ENCODE measurements around the gene CRTAC1. TPM values are rescaled to one million over a fixed set of nuclear protein-coding genes. Genes with fewer than 3 reads are reported as not detected.
A peak's percentile ranks its signal among the peaks of the same experiment; 100 is the strongest.

CRTAC1 gene
- total RNA-seq, 1 donor from 2014 or later, result 0.82 TPM

GRCh38 chr10:97903128-97904017 is 127.0 kb downstream of the CRTAC1 start:
- DNase-seq (ENCODE audit: low read depth, low spot score), result no peak
- no peak overlapping the region for H3K4me3 Mint-ChIP-seq
- no peak for TF ChIP-seq CTCF (conservative IDR thresholded peaks at IDR 0.05)
- H3K36me3 Mint-ChIP-seq (ENCODE audit: low read depth), result no peaks in the 10 kb centered on the region
- H3K9me3 Mint-ChIP-seq, result no peaks in the 10 kb centered on the region
- peaks cover 10% of the 10 kb centered on the region for H3K27me3 Mint-ChIP-seq (ENCODE audit: low read depth)
- H3K27ac Mint-ChIP-seq (ENCODE audit: unreplicated experiment), result peak overlapping the region; percentile 50
- H3K4me1 Mint-ChIP-seq, result no peaks in the 10 kb centered on the region

GRCh38 chr10:97901381-97901780 is 129.0 kb downstream of the CRTAC1 start:
- H3K4me1 Mint-ChIP-seq, result no peaks in the 10 kb centered on the region
- DNase-seq (ENCODE audit: low read depth, low spot score), result no peak
- H3K27me3 Mint-ChIP-seq (ENCODE audit: low read depth), result peaks cover 4% of the 10 kb centered on the region
- H3K4me3 Mint-ChIP-seq, result no peak overlapping the region
- TF ChIP-seq CTCF (conservative IDR thresholded peaks at IDR 0.05), result no peak
- no peaks in the 10 kb centered on the region for H3K9me3 Mint-ChIP-seq
- H3K36me3 Mint-ChIP-seq (ENCODE audit: low read depth), result no peaks in the 10 kb centered on the region
- H3K27ac Mint-ChIP-seq (ENCODE audit: unreplicated experiment), result no peak overlapping the region

GRCh38 chr10:97898429-97898828 is 132.0 kb downstream of the CRTAC1 start:
- Mint-ChIP-seq H3K4me1 (no peaks in the 10 kb centered on the region), H3K27me3 (ENCODE audit: low read depth) (peaks cover 7% of the 10 kb centered on the region), H3K9me3 (no peaks in the 10 kb centered on the region), H3K36me3 (ENCODE audit: low read depth) (no peaks in the 10 kb centered on the region), H3K4me3 (no peak overlapping the region), H3K27ac (ENCODE audit: unreplicated experiment) (no peak overlapping the region)
- no peak for TF ChIP-seq CTCF (conservative IDR thresholded peaks at IDR 0.05)
- DNase-seq (ENCODE audit: low read depth, low spot score), result no peak

- Mint-ChIP-seq H3K4me3 (no peak overlapping the region), H3K4me1 (no peaks in the 10 kb centered on the region), H3K27me3 (ENCODE audit: low read depth) (peaks cover 7% of the 10 kb centered on the region), H3K27ac (ENCODE audit: unreplicated experiment) (no peak overlapping the region), H3K36me3 (ENCODE audit: low read depth) (no peaks in the 10 kb centered on the region), H3K9me3 (no peaks in the 10 kb centered on the region)
- no peak for DNase-seq (ENCODE audit: low read depth, low spot score)
- TF ChIP-seq CTCF (conservative IDR thresholded peaks at IDR 0.05), result no peak
These were observed 133.6 kb downstream of the CRTAC1 start for GRCh38 chr10:97896756-97897358.

- TF ChIP-seq CTCF (conservative IDR thresholded peaks at IDR 0.05), result no peak
- Mint-ChIP-seq H3K27me3 (ENCODE audit: low read depth) (peaks cover 7% of the 10 kb centered on the region), H3K27ac (ENCODE audit: unreplicated experiment) (no peak overlapping the region), H3K36me3 (ENCODE audit: low read depth) (no peaks in the 10 kb centered on the region), H3K4me1 (no peaks in the 10 kb centered on the region), H3K9me3 (no peaks in the 10 kb centered on the region), H3K4me3 (no peak overlapping the region)
- no peak for DNase-seq (ENCODE audit: low read depth, low spot score)
These were observed 134.5 kb downstream of the CRTAC1 start for GRCh38 chr10:97895915-97896314.

Measured in neural crest cell (in vitro differentiated cells).